Stimulated activated CD4-positive, alpha-beta T cell treated with anti-CD3 and anti-CD28 coated beads, TNF-alpha, amount 100 ng/mL, for 4 hours (primary cell): ENCODE data around the gene CFAP91.
"Not testable (repeated sequence)": the region's sequence is repeated elsewhere in the genome, so short reads cannot be mapped to it uniquely, and the experiment has no call there.

Experiments
- DNase-seq, 3 experiments: peaks; one replicate each; pipeline ENCODE4 v3.0.0-alpha.2; 2020; ENCODE audit warnings: low read depth in 3 of 3

CFAP91 gene

DNA sequence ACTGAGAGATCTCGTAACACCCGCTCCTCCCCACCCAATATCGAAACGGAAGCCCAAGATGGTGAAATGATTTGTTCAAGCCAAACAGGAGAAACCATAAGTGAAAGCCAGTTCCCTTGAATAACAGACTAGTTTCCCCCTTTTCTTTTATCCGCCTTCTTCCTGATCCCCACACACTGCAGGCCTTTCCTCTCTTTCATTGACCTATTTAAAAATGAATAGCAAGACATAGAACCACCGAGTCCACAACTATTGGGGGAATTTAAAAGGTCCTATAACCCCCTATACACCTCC, 25.2 kb upstream of the CFAP91 start:
- DNase-seq = no peak

DNA sequence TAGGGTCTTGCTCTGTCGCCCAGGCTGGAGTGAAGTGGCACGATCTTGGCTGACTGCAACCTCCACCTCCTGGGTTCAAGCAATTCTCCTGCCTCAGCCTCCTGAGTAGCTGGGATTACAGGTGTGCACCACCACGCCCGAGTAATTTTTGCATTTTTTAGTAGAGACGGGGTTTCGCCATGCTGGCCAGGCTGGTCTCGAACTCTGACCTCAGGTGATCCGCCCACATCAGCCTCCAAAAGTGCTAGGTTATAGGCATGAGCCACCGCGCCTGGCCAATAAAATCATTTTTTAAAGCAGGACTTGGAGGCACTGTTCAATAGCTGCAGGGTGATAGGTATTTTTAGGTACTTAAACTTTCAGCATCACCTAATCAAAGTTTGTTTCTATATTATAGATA, 24.6 kb upstream of the CFAP91 start:
- not testable (repeated sequence) for DNase-seq

DNA sequence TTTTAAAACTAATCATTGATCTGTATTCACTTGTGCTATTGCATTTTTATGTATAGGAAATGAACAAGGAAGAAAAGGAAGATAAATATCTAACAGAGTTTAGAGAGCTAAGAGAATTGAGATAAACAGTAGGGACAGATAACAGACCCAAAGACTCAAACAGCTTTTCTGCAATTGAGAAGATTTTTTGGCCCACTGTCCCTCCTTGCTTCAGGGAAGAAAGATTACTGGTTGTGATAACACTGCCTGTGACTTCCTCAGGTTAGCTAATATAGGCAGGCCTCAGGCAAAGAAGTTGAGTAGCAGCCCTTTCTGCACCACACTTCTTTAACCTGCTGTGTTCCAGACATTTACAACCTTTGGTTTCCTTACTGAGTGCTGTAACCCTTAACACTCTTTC, 22.9 kb upstream of the CFAP91 start:
- DNase-seq = no peak

DNA sequence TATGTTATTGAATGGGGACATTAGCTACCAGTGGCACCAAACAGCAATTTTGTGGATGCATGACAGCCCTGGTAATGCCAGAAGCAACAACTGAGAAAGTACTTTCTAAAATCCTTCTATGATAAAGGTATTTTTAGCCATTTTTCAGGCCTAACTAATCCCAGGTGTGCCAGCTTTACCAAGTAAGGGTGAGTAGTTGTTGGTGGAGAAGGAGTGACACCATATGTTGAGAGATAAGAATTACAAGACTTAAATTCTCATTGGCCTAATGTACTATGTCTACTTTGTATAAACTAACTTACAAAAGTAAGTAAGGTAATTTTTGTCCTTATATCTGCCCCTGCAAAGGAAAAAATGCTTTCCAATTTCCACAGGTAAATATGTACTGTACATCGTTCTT, 21.5 kb upstream of the CFAP91 start:
- DNase-seq = no peak

DNA sequence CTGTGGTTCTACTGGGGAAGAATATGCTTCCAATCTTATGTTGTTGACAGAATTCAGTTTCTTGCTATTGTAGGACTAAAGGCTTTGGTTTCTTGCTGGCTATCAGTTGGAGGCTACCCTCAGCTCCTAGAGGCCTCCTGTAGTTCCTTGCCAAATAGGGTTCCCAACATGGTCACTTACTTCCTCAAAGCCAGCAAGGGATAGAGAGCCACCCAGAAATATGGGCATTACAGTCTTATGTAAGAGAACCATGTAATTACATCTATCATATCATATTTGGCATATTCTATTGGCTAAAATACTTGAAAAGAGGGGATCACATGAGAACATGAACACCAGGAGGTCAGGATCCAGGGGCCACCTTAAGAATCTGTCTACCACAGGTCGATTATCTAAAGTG, 19.4 kb upstream of the CFAP91 start:
- DNase-seq = no peak

DNA sequence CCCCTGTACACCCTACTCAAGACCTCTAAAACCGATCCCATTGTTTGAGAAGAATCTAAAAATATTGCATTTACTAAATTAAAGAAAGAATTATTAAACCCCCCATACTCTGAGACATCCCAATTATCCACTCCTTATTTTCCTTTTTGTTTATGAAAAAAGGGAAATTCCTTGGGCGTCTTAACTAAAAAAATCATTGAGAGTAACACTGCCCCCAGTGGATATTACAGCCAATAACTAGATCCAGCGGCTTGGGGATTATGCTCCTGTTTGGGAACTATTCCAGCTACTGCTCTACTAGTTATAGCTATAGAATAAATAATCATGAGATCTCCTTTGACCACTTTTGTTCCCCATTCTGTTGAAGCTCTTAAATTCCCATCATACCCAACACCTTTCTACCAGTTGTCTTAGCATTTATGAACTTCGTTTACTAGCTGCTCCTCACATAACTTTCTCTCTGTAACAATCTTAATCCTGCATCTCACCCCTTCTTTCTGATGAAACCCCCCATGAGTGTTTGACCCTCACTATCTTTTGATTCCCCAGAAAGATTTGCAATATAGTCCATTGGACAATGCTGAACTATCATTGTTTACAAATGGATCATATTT, 12.7 kb upstream of the CFAP91 start:
- no peak for DNase-seq

DNA sequence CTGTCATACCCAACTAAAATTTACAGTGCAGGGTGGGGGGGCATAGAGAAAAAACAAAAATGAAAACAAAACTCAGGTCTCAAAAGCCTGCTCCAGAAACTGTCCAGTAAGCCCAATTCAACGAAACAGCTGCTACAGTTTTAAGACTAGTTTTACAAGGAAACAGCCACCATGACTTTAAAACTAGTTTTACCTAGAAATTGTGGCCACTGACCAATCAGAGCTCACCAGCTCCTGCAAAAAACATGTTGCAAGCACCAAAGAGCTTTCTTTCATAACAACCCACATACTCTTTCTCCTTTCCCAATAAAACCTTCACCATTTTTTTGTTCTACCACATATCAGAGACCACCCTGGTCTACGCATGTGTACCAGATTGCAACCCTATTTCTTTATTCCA, 7.3 kb upstream of the CFAP91 start:
- no peak for DNase-seq

DNA sequence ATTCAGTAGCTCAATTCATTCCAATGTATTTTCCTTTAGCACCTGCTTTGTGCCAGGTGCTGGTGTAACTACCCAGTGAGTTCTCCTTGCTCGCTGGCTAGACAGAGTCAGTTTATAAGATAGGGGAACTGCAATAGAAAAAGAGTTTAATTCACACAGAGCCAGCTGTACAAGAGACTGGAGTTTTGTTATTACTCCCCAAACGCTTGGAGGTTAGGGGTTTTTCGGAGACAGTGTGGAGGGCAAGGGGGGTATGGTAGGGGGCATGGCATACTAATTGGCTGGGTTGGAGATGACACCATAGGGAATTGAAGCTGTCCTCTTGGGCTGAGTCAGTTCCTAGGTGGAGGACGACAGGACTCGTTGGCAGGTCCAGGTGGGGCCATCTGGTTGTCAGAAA, 5.4 kb upstream of the CFAP91 start:
- no peak for DNase-seq

DNA sequence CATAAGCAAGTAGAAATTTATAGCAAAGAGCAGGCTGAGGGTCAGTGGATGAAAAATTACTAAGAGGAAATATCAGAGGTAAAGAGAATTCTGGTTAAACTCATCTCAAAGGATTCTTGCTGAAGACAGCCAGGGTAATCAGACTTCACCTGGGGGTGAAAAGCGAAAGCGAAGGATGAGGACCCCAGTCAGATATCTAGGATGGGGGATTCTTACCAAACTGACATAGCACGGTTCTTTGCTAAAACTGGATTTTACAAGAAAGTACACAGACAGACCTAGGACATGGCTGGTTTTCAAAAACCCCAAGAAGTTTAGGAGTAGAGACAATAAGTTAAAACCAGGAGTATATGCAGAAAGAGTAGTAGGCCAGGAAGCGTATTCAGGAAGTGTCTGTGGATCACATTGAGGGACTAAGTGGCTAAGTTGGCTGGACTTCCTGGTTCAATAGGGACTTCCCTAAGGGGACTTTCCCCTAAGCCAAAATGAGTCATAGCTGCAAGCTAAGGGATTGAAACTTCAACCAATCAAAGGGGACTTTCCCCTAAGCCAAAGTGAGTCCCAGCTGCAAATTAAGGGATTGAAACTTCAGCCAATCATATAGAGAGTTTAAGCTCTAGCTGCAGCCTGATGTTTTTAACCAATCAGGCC, 2.4 kb upstream of the CFAP91 start:
- no peak for DNase-seq

DNA sequence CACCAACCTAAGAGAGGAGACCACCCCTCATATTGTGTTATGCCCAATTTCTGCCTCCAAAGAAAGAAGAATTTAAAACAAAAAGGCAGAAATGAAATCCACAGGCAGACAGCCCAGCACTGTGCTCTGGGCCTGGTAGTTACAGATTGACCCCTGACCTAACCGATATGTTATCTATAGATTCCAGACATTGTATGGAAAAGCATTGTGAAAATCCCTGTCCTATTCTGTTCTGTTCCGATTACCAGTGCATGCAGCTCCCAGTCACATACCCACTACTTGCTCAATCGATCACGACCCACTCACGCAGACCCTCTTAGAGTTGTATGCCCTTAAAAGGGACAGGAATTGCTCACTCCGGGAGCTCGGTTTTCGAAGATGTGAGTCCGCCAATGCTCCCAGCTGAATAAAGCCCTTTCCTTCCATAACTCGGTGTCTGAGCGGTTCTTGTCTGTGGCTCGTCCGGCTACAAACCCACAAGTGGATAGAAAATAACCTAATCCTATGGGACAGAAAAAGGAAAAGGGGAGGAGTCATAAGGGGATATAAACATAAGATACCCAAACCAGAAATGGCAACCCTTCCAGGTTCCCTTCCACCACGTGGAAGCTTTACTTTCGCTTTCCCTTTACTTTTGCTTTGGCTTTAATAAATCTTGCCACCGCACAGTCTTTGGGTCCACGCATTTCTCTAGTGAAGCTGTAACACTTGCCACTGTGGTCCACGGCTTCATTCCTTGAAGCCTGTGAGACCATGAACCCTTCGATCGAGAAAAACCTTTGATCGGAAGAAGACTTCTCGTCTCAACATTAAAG, 1.7 kb upstream of the CFAP91 start:
- DNase-seq = no peak

DNA sequence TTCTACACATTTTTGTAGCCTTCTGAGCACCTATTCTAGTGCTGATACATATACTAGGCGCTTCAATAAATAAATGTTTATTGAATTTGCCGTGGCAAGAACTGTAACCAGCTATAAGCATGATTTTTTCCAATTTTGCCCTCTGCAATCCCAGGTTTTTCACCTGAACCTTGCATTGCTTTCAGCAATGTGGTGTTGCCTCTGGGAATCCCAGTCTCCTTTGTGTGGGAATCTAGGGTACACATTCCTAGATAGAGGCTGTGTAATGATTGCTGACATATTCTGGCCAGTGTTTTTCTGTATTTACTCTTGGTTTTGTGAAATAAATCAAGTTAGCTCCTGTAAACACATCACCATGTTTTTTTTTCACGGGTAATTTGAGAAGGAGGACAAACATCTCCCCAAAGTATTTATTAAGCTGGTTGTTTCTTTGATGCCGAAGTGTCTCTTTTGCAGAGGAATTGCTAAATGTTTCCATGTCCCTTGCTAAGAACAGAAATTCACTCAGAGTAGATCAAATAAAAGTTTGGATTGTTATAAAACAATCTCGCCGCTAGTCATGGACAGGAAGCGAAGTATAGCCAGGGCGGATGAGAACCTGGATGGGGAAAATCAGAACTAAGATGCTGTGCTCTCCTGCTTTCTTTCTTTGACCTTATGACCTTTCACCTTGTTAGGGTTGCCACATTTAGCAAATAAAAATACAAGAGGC, 1.2 kb downstream of the CFAP91 start:
- no peak for DNase-seq

DNA sequence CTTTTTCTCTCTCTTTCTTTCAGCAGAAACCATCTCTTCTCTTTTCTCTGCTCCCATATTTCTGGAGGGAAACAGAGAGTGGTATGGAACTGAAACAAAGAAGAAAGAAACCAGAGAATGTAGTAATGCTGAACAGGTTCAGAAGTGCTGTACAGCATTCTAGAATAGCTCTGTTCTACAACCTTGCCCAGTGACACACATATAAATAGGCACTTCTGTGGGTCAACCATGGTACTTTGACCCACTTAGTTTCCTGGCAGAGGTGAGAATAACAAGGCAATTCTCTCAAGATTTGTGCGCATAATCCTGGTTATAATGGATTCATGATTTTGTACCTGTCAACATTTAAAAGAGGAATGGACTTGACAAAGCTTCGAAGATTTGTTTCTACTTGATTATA, 12.3 kb downstream of the CFAP91 start:
- no peak for DNase-seq

DNA sequence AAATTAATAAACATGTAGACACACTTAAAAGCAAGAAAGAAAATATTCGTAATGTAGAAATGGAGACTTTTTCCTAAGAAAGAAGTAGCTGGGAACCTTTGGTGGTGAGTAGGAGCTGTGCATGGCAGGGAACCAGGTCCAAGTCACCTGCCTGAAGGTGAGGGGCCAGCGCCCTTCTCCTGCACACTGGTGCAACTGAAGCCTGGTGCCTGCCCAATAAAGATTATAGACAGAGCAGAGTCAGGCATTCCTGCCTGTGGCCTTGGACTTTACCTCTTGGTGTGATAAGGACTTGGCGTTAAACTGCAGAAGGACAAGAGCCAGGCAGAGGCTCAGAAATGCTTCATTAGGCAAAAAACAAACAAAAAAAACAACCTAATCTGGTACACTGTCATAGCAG, 14.2 kb downstream of the CFAP91 start:
- no peak for DNase-seq

DNA sequence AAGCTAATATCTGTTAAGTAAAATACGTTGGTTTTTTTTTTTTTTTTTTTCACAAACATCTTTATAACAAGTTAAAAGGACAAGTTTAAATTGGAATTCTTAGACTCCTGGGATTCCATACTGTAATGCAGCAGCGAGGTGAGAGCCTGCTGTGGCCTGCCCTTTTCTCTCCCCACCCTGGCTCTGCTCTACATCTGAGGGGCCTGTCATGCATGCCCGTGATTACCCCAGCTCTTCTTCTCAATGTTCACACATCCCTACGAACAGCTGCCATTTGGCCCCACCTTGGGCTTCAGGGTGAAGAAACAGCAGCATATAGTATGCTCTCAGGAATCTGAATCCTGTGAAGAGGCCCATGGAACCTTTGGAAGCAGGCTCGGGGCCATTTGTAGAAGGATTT, 14.7 kb downstream of the CFAP91 start:
- no peak for DNase-seq

DNA sequence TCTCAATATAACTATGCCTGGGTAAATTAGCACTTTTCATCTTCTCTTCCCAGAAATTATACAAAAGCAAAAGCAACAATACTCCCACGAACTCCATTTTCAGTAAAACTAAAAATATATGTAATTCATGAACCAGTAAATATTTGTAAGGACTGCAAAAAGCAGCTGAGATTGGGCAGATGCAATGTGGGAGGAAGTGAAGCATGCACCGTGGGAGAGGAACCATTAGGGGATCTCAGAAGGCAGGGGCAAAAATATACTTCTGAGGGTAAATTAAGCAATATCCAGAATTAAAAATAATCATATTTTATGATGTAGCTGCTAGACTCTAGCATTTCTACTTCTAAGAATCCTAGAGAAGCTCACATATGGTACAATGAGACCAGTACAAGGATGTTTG, 20.2 kb downstream of the CFAP91 start:
- DNase-seq = no peak

DNA sequence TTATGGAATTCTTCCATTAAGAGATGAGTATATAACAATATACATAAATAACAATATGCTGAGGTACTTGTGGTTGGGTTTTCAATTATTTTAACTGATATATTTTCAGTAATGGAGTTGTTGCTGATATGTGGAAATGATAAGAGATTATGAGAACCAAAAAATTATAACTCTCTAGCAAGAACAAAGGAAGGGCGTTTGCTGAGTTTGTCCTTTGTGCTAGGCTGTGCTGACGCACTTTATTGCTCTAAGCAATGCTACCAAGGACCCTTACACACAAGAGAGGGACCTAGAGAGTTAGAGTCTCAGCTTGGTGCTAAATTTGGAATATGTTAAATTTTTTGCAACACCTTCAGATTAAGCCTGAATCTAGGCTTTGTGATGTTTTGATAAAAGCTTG, 24.1 kb downstream of the CFAP91 start:
- no peak for DNase-seq

DNA sequence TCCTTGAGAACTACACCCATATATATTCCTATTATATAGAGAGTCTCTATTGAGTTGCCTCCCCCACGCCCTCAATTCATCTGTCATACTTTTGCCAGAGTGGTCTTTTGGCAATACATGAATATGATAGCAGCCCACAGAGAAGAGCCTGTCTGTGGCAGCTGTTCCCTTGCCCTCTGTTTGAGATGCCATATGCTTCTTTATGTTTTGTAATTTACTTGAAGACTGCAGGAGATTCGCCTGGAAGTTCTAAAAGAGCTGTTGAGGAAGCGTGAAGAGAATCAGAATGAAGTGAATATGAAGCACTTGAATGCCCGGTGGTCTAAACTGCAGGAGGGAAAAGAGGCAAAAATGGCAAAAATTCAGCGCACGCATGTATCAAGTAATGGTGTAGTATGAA, 27.2 kb downstream of the CFAP91 start:
- DNase-seq = no peak

DNA sequence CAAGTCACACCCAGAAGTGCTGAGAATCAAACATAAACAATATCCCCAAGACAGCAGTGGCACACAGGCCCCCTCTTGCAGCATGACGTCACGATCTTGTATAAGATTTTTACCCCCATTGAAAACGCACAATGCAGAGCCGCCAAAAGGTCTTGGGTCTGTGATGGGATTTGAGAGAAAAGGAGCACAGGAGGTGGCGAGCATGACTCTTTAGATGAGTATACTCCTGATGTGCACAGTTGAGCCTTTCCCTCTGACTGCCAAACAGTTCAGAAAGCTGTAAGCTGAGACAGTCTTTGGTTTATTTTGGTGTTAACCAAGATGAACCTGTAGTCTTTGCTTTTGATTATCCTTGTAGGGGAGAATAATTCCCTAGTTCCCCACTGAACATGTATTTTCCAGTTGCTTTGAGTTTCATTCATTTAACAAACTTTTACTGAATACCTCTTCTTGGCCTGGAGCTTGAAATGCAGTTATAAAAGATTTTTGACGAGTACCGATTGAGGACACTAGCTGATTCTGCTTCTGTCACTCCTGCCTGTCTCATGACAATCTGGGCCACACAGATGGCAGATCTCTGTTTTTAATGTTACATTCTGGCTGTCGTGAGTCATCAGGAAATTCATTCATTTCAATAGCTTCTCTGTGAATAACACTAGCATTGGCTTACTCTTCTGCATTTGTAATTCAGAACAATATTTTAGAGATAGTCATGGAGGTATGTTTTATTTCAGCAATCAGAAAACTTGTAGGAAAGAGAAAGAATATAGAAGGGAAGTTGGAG, 28.9 kb downstream of the CFAP91 start:
- DNase-seq = no peak

DNA sequence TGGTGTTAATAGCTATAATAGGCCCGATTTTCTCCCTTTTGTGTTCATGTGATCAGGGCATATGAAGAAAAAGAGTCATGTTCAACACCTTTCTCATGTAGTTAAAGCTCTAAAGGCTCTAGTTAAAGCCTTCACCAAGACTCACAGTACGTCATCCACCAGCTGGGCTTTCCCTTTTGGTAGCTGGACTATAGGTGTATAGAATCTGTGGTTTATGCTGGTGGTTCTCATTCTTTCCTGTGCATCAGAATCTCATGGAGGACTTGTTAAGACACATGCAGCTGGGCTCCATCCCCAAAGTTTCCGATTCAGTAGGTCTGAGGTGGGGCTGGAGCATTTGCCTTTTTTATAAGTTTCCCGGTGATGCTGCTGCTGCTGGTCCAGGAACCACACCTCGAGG, 31.0 kb downstream of the CFAP91 start:
- no peak for DNase-seq

DNA sequence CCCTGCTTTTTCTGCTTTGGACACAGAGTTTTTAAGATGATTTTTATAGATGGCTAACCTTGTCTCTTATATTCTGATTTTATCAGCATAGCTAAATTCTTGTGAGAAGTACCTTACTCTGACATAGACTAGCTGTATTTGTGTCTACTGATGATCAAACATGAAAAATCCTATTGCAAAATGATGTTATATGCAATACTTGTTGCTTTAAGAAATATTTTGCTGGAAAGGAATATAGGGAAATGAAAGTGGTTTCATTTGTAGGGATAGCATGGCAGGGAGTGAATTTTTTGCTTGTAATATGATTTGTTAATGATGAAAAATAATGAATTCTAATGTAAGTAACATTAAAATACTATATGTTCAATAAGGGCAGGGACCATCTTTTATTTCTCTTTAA, 35.9 kb downstream of the CFAP91 start:
- DNase-seq = no peak

DNA sequence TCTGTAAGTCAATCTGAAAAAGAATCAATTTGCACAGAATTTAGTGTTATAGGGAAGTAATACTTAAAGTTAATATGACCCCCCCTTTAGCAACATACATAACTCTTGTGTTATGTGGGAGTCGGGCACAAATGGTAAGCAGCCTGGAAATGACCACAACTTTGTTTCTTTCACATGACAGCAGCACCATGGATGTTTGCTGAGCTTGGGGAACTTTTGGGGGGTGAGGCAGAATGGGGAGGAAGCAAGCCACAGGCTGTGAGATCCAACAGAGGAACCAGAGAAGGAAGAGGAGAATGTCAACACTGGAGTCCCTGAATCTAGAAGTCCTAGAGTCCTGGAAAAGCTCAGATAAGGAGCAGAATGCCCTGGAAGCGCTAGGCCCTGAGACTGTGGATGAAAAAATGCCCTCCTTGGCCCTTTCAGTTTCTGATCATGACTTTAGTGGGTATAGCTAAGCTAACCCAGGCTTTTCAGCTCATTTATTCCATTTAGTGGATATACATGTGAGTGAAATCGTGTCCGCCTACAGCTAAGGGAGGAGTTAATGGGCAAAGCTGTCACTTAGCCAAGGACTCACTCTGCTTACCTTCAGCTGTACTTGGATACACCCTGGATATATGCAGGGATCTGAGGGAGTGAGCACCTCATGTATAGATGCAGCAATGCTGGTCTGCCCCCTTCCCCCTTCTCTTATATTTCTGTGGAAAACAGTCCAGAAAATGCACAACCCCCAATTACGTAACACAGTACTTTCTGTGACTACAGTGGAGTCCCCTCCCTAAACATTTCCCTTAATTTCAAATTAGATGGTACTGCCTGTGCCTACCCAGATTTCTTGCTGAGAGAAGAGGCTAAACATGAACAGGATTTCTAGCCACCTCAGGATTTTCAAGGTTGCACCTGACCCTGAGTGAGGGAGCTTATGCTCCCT, 39.1 kb downstream of the CFAP91 start:
- DNase-seq = no peak
